ENCODE data around the gene DPP6.
A peak's percentile ranks its signal among the peaks of the same experiment; 100 is the strongest.
"Not testable (repeated sequence)": the region's sequence is repeated elsewhere in the genome, so short reads cannot be mapped to it uniquely, and the experiment has no call there.

DPP6 gene

DNA sequence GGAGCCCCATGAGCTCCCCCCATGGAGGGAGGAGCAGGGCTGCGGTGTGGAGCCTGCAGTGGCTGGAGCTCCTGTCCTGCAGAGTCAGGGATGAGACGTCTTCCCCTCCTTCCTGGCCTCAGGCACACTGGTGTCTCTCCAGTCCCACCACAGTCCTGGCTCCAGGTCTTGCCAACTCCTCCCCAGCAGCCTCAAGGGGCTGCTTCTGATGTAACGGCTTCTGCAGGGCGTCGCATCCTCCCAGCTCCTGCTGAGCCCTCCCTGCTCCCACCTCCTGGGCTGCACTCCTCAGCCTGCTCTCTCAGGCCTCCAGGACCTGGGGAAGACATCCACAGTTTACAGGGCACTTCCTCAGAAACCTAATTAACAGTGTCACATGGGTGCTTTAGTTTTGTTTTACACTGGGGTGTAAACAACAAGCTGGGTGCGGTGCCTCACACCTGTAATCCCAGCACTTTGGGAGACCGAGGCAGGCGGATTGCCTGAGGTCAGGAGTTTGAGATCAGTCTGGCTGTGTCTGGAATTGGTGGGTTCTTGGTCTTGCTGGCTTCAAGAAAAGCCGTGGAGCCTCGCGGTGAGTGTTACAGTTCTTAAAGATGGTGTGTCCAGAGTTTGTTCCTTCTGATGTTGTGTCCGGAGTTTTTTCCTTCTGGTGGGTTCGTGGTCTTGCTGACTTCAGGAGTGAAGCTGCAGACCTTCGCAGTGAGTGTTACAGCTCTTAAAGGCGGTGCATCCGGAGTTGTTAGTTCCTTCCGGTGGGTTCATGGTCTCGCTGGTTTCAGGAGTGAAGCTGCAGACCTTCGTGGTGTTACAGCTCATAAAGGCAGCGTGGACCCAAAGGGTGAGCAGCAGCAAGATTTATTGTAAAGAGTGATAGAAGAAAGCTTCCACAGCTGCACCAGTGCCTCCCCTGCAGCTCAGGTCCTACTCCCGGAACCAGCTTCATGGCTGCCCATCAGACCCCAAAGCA, 855.7 kb downstream of the DPP6 start:
- no peak for DNase-seq (ENCODE audit: low read depth, low spot score)

DNA sequence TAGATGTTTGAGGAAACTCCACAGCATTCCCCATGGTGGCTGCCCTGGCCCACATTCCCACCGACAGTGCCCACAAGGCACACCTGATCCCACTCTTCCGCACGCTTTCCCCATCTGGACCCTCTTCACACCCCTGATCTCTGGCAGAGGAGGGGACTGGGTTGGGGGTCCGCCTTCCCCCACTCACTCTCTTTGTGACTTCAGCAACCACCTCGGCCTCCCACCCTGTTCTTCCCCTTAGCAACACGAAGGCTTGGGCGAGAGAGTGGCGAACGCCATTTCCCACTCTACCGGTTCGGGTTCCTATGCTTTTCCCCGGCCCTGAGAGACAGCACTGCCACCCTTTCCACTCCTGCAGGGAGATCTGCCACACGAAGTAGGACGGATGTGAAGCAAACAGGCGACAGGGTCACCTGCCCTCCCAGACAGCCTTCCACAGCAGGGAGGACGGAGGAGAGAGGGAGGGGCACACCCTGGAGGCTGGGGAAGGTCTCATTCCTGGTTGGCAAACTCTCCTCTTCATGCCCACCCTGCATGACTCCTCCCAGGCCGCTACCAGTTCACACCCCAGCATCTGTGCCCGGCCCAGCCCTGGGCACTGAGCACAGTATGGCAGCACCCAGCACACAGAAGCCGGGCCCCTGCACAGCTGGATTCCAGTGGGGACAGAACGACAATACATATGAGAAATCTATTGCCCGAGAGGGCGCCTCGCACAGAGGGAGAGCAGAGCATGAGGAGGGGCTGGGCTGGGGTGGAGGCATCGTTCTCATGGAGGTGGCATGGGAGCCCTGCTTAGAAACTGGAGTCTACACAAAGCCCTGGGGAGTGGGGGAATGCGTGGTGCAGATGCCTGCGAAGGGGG, 857.3 kb downstream of the DPP6 start:
- DNase-seq (ENCODE audit: low read depth, low spot score) = no peak

DNA sequence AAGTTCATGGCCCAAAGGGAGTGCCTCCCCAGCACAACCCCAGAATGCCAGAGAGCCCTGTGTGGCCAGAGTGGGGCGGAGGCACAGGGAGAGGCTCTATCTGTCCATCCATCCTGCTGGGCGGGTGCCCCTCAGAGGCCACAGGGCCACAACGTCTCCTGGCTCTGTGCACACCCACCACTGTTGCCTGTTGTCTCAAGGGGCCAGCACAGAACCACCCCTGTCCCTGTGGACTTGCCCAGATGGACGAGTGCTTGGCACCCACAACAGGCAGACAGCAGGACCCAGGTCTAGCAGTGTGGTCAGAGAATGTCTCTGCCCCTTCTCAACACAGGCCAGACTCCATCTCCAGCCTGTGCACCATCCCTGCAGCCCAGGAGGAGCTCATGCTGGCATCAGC, 857.9 kb downstream of the DPP6 start:
- no peak for DNase-seq (ENCODE audit: low read depth, low spot score)

DNA sequence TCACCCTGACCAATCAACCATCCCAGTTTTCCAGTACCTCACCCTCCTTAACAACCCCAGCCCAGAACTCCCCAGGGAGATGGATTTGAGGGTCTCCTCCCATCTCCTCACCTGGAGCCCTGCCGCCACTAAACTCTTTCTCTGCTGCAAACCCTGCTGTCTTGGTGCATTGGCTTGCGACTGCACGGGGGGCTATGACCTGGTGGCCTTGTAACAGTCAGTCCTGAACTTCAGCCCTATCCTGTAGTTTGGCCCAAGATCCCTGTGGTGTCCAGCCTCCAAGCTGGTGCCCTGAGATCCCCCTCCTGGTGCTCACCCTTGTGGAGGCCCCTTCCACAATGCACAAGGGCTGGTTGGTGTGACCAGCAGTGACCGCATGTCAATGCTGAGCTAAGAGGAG, 858.8 kb downstream of the DPP6 start:
- no peak for DNase-seq (ENCODE audit: low read depth, low spot score)

DNA sequence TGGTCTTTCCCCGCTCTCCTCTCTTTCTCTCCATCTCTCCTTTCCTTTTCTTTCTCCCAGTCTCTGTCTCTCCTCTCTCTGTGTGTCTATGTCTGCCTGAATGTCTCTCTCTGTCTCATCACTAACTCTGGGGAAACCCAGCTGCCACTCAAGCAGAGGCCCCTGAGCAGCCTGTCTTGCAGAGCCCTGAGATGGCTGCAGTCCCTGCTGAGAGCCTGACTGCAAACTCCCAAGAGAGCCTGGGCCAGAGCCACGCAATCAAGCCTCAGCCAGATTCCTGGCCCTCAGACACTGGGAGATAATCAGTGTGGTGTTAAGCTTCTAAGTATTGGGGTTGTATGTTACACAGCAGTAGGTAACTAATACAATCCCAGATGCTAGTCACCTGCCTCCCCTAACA, 859.2 kb downstream of the DPP6 start:
- no peak for DNase-seq (ENCODE audit: low read depth, low spot score)

DNA sequence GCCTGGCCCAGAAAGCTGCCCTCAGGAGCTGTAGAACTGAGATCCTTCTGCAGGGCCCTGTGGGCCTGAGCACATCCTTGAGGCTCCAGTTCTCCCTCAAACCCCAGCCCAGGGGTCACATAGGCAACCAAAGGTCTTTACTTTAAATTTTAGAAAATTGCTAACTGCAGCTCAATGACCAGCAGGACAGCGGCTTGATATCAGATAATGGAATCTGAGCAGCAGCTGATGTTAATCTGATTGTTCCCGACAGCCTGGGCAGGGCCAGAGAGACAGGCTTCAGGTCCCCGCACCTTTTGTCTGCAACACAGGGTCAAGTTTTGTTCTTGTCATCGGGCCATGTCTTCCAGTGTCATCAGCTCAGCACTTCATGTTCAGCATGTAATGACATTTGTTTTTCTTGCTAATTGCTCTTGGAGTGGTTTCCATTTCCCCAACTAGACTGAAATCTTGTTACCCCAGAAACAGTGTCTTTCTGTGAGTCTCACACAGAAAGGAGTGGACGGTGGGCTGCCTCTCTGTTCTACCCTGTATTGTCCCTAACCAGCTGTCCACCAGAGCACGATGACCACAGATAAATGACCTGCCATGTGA, 859.8 kb downstream of the DPP6 start:
- DNase-seq (ENCODE audit: low read depth, low spot score) = no peak

DNA sequence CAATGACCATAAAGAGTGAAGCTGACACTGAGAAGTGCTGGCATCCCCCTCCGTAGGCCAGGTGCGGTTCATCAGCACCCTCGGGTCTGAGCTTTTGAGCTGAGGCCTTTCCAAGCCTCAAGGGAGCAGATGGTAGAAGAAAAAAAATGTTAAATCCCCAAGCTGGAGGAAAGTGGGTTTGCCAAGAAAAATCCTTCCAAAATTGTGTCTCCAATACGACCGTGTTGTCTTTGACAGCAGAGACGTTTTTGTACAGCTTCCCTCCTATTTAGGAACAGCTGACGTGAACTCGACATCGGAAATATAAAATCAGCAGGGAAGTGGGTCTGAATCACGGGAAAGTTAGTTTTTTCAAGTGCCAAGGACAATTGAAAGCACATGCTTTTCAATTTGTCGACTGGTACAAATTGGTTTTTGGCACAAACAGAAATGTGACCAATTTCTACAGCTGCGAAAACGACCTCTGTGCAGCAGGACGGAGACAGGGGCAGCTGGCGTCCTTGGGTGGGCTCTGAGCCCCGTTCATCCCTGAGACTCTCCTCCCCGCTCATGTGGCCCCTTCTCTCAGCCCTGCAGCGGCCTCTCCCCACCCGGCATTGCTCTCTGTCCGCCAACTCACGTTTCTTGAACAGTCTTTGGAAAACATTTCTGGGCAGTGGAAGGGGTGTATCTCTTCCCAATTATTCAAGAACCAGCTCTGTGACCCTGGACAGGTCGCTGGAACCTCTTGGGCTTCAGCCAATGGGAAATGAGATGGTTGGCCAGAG, 860.9 kb downstream of the DPP6 start:
- no peak for DNase-seq (ENCODE audit: low read depth, low spot score)

DNA sequence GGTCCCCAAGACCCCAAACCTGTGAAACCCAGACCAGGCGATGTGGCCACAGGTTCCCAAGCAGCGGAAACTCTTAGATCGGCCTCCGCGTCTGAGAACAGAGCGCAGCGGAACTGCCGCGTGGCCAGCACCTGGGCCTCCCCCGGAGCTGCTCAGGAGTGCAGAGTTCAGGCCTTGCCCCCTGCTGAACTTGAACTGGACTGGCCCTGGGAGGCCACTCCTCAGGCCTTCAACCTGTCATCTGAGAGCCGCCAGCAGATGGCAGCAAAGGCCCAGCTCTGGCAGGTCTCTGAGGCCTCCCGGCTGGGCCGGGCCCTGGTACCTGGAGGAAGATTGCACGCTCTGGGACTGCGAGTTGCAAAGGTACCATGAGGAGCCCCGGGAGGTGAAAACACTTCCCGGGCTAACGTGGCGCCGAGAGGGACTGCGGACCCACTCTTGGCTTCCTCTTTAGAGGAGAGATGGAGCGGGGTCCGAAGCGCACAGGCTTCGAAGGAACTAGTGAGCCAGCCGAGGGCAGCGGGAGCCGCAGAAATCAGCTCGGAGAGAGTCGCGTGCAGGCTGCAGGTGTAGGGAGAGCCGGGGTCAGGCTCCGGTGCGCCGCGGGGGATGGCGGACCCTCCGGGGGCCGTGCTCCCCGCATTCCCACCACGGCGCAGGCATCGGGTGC, 861.6 kb downstream of the DPP6 start:
- peak; percentile 38 for DNase-seq (ENCODE audit: low read depth, low spot score)

DNA sequence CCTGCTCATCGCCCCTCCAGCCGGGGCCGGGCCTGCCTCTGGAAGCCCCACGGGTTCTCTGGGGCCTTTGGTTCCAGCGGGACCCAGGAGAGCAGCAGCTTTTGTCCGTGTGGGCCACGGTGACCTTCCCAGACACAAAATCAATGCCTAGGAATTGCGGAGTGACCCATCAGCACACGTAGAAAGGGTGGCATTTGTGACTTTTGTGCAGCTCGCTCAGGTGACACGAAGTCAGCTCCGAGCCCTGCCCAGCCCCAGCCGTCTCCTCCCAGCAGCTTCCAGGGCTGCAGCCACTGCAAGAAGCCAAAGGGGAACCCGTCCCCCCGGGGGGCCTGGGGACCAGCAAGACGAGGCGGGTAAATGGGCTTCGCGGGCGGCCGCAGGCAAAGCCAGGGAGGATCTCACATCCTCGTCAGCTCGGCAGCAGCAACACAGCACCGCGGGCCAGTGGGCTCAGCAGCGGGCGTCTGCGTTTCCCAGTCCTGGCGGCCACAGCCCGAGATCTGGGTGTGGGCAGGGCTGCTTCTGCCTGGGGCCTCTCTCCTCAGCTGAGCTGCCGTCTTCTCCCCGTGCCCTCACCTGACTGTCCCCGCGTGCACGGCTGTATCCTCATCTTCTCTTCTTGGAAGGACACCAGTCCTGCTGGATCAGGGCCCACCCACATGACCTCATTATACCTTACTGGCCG, 862.3 kb downstream of the DPP6 start:
- no peak for DNase-seq (ENCODE audit: low read depth, low spot score)

DNA sequence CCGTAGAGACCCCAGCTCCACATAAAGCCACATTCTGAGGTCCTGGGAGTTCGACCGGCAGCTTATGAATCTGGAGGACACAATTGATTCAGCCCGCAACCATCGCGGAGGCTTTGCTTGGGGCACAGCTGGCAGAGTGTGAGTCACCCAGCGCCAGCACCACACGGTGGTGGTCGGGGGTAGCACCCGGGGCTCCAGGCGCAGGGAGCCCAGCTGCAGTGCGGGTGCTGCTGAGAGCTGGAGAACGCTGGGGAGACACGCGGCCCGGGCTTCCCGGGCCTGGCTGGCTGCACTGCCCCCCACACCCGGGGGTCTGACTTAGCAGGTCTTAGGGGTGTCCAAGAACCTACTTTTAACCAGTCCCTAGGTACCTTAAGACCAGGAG, 862.8 kb downstream of the DPP6 start:
- DNase-seq (ENCODE audit: low read depth, low spot score) = no peak

DNA sequence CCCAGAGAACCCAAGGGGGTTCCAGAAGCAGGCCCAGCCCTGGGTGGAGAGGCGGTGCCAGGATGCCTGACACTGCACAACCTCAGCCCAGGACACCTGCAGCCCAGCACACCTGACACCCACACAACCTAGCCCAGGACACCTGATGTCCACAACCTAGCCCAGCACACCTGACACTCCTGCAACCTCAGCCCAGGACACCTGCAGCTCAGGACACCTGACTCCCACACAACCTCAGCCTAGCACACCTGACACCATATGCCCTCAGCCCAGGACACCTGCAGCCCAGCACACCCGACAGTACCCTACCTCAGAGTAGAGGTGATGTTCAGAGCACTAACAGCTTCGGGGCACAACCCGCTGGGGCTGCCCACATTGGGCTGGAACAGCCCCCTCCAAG, 863.4 kb downstream of the DPP6 start:
- DNase-seq (ENCODE audit: low read depth, low spot score) = no peak

DNA sequence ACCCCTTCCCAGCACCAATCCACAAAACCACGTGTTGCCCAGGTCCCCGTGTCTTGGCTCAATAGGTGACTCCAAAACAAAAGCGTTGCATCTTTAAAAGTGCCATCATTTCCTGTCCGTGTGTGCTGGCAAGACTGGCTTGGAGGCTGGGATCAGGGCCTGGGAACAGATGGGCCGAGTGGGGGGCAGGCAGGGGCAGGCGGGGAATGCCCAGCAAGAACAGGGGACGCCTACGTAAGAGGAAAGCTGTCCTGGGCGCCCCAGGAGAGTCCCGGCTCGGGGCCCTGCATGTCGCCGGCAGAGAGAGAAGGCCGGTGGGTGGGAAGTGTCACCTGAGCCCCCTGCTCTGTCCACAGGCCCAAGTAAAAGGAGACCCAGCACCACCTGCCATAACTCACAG, 864.2 kb downstream of the DPP6 start:
- no peak for DNase-seq (ENCODE audit: low read depth, low spot score)

DNA sequence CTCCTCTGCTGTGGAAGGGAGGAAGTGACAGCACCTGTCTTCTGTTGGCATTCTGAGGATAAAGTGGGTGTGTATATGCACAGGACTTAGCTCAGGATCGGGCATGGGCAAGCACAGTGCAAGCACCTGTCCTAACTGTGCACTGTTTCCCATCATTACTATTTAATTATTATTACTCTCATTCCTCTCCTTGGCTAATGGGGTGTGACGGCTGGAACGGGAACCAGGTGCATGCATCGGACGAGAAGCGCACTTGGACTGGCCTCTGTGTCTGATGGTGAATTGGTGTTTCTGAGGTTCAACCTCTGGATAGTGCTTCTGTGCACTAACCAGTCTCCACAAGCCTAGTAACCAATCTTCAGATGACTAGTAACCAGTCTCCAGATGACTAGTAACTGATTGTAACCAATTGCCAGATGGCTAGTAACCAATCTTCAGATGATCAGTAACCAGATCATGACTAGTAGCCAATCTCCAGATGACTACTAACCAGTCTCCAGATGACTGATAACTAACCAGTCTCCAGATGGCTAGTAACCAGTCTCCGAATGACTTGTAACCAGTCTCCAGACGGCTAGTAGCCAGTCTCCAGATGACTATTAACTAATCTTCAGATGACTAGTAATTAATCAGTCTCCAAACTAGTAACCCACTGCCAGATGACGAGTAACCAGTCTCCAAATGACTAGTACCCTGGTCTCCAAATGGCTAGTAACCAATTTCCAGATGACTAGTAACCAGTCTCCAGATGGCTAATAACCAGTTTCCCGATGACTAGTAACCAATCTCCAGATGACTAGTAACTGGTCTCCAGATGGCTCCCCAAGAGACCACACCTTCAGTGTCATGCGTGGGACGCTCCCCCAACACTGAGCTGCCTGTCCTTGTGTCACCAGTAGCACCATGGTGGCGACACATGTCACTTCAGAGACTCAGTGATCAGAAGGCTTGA, 864.9 kb downstream of the DPP6 start:
- DNase-seq (ENCODE audit: low read depth, low spot score) = no peak

DNA sequence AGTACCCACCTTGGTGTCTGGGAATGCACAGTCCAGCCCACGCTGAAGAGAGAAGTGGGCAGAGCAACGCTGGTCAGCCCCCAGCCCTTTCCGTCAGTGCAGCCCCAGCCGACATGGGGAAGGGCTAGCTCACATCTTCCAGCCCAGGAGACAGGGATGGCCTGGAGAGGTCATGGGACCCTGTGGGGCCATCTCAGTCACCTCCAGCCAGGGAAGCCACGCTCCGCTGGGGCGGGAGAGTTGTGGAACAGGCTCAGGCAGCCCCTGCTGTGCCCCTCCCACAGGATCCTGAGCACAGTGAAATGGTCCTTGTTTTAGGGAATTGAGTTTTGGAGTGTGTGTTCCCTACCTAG, 865.6 kb downstream of the DPP6 start:
- DNase-seq (ENCODE audit: low read depth, low spot score) = no peak

DNA sequence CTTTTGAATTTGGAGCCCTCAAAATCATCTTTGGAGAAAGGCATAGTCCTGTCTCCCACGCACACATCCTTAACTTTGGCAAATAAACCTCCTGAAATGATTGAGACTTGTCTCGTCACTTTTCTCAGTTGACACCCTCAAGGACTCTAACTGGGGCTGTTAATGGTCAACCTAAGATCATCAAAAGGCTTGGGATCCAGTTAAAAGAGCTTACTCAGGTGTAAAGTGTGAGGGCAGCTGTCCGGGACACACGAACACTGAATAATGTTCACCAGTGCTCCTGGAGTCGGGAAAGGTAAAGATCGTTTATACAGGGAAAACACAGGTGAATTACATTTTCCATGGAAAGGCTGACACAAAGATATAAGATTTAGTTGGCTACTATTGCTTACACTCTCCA, 866.1 kb downstream of the DPP6 start:
- no peak for DNase-seq (ENCODE audit: low read depth, low spot score)

DNA sequence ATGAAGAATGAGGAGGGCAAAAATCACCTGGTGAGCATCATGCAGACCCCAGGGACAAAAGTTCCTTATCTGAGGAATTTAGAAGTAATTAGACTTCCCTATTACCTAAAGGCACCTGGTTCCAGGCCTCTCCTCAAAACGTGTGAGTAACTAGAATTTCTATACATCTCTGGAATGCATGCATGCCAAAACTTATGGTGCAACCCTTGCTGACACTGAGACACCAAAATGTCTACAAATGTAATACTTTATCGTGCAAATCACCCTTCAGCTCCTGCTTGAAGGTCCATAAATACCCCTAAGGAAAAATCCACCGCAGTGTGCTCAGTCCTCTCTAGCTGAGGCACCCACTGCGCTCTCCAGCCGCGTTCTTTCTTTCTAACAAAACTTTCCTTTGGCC, 866.5 kb downstream of the DPP6 start:
- no peak for DNase-seq (ENCODE audit: low read depth, low spot score)

DNA sequence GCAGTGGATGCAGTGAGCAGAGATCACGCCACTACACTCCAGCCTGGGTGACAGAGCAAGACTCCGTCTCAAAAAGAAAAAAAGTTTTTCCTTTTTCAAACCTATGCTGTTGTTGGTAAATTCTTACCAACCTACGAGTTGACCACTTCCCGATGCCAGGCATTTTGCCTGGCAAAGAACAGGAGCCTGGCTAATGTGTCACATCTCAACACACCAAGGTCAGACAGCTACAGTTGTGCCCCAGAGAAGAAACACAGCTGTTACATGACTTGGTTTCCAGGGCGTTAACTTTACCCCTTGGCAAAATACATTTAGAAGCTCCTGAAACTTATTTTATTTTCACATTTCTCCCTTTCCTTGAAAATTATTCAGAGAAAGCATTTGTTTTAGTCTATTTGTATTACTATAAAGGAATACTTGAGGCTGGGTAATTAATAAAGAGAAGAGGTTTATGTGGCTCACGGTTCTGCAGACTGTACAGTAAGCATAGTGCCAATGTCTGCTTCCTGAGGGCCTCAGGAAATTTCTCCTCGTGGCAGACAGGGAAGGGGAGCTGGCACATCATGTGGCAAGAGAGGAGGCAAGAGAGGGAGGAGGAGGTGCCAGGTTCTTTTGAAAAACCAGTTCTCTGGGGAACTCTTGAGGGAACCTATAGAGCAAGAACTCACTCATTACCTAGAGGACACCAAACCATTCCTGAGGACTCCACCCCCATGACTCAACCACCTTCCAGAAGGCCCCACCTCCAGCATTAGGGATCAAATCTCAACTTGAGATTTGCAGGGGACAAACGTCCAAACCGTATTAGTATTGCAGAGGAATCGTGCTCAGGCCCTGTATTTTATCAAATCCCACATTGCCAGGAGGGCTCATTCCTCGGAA, 867.4 kb downstream of the DPP6 start:
- no peak for DNase-seq (ENCODE audit: low read depth, low spot score)

DNA sequence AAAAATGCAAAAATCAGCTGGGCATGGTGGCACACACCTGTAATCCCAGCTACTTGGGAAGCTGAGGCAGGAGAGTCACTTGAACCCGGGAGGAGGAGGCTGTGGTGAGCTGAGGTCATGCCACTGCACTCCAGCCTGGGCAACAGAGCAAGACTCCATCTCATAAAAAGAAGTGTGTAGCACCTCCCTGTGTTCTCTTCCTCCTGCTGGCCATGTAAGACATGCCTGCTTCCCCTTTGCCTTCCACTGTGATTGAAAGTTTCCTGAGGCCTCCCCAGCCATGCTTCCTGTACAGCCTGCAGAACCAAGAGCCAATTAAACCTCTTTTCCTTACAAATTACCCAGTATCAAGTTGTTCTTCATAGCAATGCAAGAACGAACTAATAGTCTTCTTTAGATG, 870.3 kb downstream of the DPP6 start:
- DNase-seq (ENCODE audit: low read depth, low spot score) = not testable (repeated sequence)
